ENCODE data around the gene NXPE4.

DNA sequence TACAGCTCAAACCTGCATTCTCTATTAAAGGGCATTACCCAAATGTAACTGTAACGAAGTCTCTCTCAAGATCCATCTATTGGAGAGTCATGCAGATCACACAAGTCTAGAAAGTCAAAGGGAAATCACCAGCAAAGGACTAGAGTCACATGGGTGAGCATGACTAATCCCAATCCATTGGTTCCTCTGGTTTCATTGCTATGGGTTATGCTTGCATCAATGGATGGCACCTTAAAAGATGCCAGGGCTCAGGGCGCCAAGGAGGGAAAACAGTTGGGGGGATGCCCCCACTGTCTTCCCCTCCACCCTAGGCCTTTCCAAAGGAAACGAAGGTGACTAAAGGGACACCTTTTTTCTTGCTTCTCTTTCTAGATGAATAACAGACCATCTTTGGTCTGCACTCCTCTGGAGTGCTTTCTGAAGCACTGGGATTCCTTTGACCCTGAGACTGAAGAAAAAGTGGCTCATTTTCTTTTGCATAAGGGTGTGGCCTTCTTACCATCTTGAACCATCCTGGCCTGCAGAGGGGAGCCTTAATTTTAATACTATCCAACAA lies 8.1 kb downstream of the NXPE4 start:
- TF ChIP-seq POLR2A (IDR thresholded peaks at IDR 0.05; ENCODE audit: low read length) (no peak), GATA1 (IDR thresholded peaks at IDR 0.05; ENCODE audit: low read depth, low read length) (no peak)

Data from erythroblast (primary cell).